Activated CD8-positive, alpha-beta T cell treated with anti-CD3 and anti-CD28 coated beads for 36 hours (primary cell): ENCODE measurements around the gene CTNNB1. TPM values are rescaled to one million over a fixed set of nuclear protein-coding genes. Genes with fewer than 3 reads are reported as not detected.

Source experiments
- ATAC-seq: fragments of 200-7000 bp; cut with Tn5 transposase; one replicate; pipeline ENCODE4 v1.10.0; 2021; ENCODE audit warnings: mild to moderate bottlenecking, moderate library complexity
- CTCF ChIA-PET: fragments of 350-600 bp; sonication (Branson Sonifier 250); formaldehyde crosslinking; loops from one replicate; lab custom pipeline; 2021; ENCODE audit warnings: antibody characterized with exemption; lab: Charles Lee
- POLR2A ChIA-PET: fragments of 350-600 bp; sonication (Branson Sonifier 250); formaldehyde crosslinking; loops from one replicate; lab custom pipeline; 2021; ENCODE audit warnings: antibody characterized with exemption; lab: Charles Lee
- DNase-seq: peaks from one replicate; pipeline ENCODE4 v3.0.0-alpha.2; 2020
- H3K27ac Mint-ChIP-seq: one replicate; pipeline ENCODE4 v1.8.0; 2021; ENCODE audit warnings: mild to moderate bottlenecking, mixed read lengths
- H3K27me3 Mint-ChIP-seq: one replicate; pipeline ENCODE4 v1.8.0; 2021; ENCODE audit warnings: mixed read lengths
- H3K36me3 Mint-ChIP-seq: one replicate; pipeline ENCODE4 v1.8.0; 2021; ENCODE audit warnings: low read depth, mixed read lengths
- H3K4me1 Mint-ChIP-seq: one replicate; pipeline ENCODE4 v1.8.0; 2021; ENCODE audit warnings: low read depth, mixed read lengths
- H3K4me3 Mint-ChIP-seq: one replicate; pipeline ENCODE4 v1.8.0; 2021; ENCODE audit warnings: mild to moderate bottlenecking, moderate library complexity, mixed read lengths
- H3K9me3 Mint-ChIP-seq: one replicate; pipeline ENCODE4 v1.8.0; 2021; ENCODE audit warnings: mixed read lengths
- CTCF ChIP-seq: fragments of 200-600 bp; IDR thresholded peaks from one replicate; pipeline ENCODE4 v1.8.0; 2022; ENCODE audit warnings: antibody characterized with exemption, mild to moderate bottlenecking
- intact Hi-C: fragments of 100-400 bp; cut with micrococcal nuclease; formaldehyde crosslinking; loops from one replicate; pipeline ENCODE4 v1.10.0; 2022
- total RNA-seq, 2 experiments: library from RNA; stranded (reverse); gene quantifications; one replicate each; pipeline ENCODE4 v1.2.3, GENCODE V29; 2021

CTNNB1 gene
- total RNA-seq, 2 experiments from 2014 or later, result 99.9 to 104 TPM

DNA sequence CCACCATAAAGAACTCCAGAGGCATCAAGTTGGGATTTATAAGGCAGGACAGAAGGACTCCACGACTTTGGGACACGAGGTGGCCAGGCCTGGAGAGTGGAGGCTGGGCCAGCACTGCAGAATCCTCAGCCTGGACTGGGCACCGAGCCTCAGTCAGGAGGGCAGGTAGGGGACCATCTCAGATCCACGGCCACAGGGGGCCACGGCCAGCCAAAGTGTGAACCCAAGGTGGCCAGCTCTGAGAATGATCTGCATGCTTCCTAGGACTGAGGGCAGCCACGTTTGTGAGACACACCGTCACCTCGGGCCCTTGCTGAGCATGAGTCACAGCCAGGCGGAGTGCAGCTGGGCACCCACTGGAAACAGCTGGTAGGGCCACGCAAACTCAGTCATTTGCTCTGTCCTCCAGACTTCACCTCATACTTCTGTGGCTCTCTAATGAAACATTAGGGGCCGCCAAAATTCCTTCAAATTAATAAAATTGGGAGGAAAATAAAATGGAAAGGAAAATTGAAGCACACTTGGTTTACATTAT is 65.8 kb downstream of the CTNNB1 start:
- ATAC-seq, result no peak

GRCh38 chr3:41265823-41266273 is 66.5 kb downstream of the CTNNB1 start:
- ChIA-PET POLR2A (no interaction called here), CTCF (interaction anchor here (0.8 kb wide), 1 partner anchor 828 kb away, joined by 3 read pairs; no protein-coding TSS in a partner anchor)
- H3K36me3 Mint-ChIP-seq, result no peaks in the 10 kb centered on the region
- H3K27ac Mint-ChIP-seq, result no peak overlapping the region
- ATAC-seq (no peak), DNase-seq (no peak)
- no peaks in the 10 kb centered on the region for H3K27me3 Mint-ChIP-seq
- intact Hi-C loops, result no loop called here
- no peaks in the 10 kb centered on the region for H3K4me1 Mint-ChIP-seq
- no peak for TF ChIP-seq CTCF
- H3K4me3 Mint-ChIP-seq, result no peak overlapping the region
- H3K9me3 Mint-ChIP-seq, result peaks cover 3% of the 10 kb centered on the region

More for the DNA sequence above, 65.8 kb downstream of the CTNNB1 start:
- POLR2A ChIA-PET, result no interaction called here
- Mint-ChIP-seq H3K9me3 (peaks cover 3% of the 10 kb centered on the region), H3K4me3 (no peak overlapping the region), H3K27me3 (no peaks in the 10 kb centered on the region), H3K36me3 (no peaks in the 10 kb centered on the region), H3K4me1 (no peaks in the 10 kb centered on the region), H3K27ac (no peak overlapping the region)
- intact Hi-C loops, result no loop called here
- CTCF ChIA-PET, result no interaction called here
- TF ChIP-seq CTCF, result no peak
- DNase-seq, result no peak

DNA sequence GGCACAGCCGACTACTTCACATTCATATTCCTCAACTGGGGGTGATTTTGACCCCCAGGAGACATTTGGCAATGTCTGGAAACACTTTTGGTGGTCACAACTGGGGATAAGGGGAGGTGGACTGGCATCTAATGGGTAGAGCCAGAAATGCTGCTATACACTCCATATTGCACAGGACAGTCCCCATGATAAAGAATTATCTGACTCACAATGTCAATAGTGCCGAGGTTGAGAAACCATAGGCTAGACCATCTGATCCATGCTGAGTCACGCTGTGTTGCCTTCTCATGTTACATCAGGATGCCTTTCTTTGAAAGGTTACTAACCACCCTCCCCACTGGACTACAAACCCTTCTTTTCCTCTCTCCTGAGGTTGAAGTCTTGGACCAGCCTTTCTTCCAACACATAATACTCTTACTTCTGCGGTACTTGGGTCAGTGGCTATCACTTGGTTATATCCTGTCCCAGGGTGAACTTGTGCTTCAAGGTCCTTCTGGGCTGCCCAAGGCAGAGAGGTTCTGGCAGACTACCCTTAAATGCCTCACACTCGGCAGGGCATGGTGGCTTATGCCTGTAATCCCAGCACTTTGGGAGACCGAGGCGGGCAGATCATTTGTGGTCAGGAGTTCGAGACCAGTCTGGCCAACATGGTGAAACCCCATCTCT is 68.8 kb downstream of the CTNNB1 start:
- no peak for ATAC-seq
- peaks cover 5% of the 10 kb centered on the region for H3K36me3 Mint-ChIP-seq
- H3K27ac Mint-ChIP-seq, result no peak overlapping the region
- TF ChIP-seq CTCF, result no peak
- POLR2A ChIA-PET, result no interaction called here
- intact Hi-C loops, result no loop called here
- no peaks in the 10 kb centered on the region for H3K27me3 Mint-ChIP-seq
- no peak for DNase-seq
- CTCF ChIA-PET, result no interaction called here
- H3K4me3 Mint-ChIP-seq, result no peak overlapping the region
- H3K4me1 Mint-ChIP-seq, result no peaks in the 10 kb centered on the region
- H3K9me3 Mint-ChIP-seq, result peaks cover 6% of the 10 kb centered on the region

GRCh38 chr3:41272667-41273066 is 73.4 kb downstream of the CTNNB1 start:
- Mint-ChIP-seq H3K27ac (no peak overlapping the region), H3K4me1 (no peaks in the 10 kb centered on the region), H3K4me3 (no peak overlapping the region), H3K27me3 (no peaks in the 10 kb centered on the region), H3K36me3 (peaks cover 8% of the 10 kb centered on the region), H3K9me3 (peaks cover 14% of the 10 kb centered on the region)
- CTCF ChIA-PET, result no interaction called here
- no peak for DNase-seq
- ATAC-seq, result no peak
- intact Hi-C loops, result no loop called here
- POLR2A ChIA-PET, result no interaction called here
- TF ChIP-seq CTCF, result no peak

GRCh38 chr3:41274944-41275668 is 75.8 kb downstream of the CTNNB1 start:
- H3K27me3 Mint-ChIP-seq, result no peaks in the 10 kb centered on the region
- ChIA-PET POLR2A (no interaction called here), CTCF (no interaction called here)
- no peak overlapping the region for H3K27ac Mint-ChIP-seq
- DNase-seq (no peak), ATAC-seq (no peak)
- peaks cover 10% of the 10 kb centered on the region for H3K36me3 Mint-ChIP-seq
- H3K9me3 Mint-ChIP-seq, result peaks cover 14% of the 10 kb centered on the region
- H3K4me3 Mint-ChIP-seq, result no peak overlapping the region
- no peak for TF ChIP-seq CTCF
- intact Hi-C loops, result no loop called here
- no peaks in the 10 kb centered on the region for H3K4me1 Mint-ChIP-seq
